Spinal cord (tissue), 10 donors: Measurements from ENCODE around the gene RETREG1. TPM values are rescaled to one million over a fixed set of nuclear protein-coding genes. Genes with fewer than 3 reads are reported as not detected.

Experiments used
- DNase-seq, 6 donors: peaks; one replicate each; pipeline versions ENCODE4 v3.0.0 to v3.0.0-alpha.2; 2013 to 2015; ENCODE audit warnings: low spot score in 6 of 6, low read depth in 4 of 6
- H3K27ac ChIP-seq: one replicate; pipeline ENCODE4 v1.5.1; 2013; ENCODE audit warnings: low read depth, low read length, control low read depth
- H3K27me3 ChIP-seq: one replicate; pipeline ENCODE4 v1.6.1; 2013; ENCODE audit warnings: low read length; ENCODE audit not compliant: control insufficient read depth, insufficient read depth
- H3K36me3 ChIP-seq: one replicate; pipeline ENCODE4 v1.6.1; 2013; ENCODE audit warnings: low read length; ENCODE audit not compliant: control insufficient read depth, insufficient read depth
- H3K4me1 ChIP-seq: one replicate; pipeline ENCODE4 v1.6.1; 2013; ENCODE audit warnings: low read length; ENCODE audit not compliant: control insufficient read depth, insufficient read depth
- H3K4me3 ChIP-seq: one replicate; pipeline ENCODE4 v1.5.1; 2013; ENCODE audit warnings: low read depth, low read length, control low read depth
- H3K9me3 ChIP-seq: one replicate; pipeline ENCODE4 v1.6.1; 2013; ENCODE audit warnings: low read length; ENCODE audit not compliant: control insufficient read depth, insufficient read depth
- WGBS: methylation state at CpG from one replicate; pipeline ENCODE4 v1.1.5; 2013; ENCODE audit warnings: missing lambda C conversion rate; ENCODE audit not compliant: insufficient coverage; 5-methylcytosine and 5-hydroxymethylcytosine counted together
- polyA plus RNA-seq, 2 donors: library from polyadenylated mRNA; unstranded; fragments of 120-200 nt; gene quantifications; one replicate each; pipeline ENCODE4 v1.2.1, GENCODE V29; 2013; ENCODE audit not compliant: insufficient read length in 2 of 2
- total RNA-seq, 2 donors: library from RNA; depleted of rRNA in 1 of 2; stranded (reverse); fragments of 120-200 nt in 1 of 2; fragments of >200 nt in 1 of 2; gene quantifications; one replicate each; pipeline versions ENCODE4 v1.2.3 to v1.2.4, GENCODE V29; 2013 to 2014
- donor health status: healthy.

The RETREG1 gene
- total and polyA plus RNA-seq, 4 donors: 42.0 to 120 (median 56.6) TPM

- Histone ChIP-seq H3K27me3 (no peaks in the 10 kb centered on the region), H3K36me3 (no peaks in the 10 kb centered on the region), H3K9me3 (no peaks in the 10 kb centered on the region), H3K27ac (peak overlapping the region; percentile 64), H3K4me1 (peaks cover 29% of the 10 kb centered on the region), H3K4me3 (no peak overlapping the region)
- 21% methylated on average over 9 of the region's 12 CpGs for WGBS
- DNase-seq: peak in 5 of 6 donors; percentile 74 to 92 (median 83)
These were observed 41.7 kb downstream of the RETREG1 start for GRCh38 chr5:16574789-16575721.

GRCh38 chr5:16573401-16573800, 43.4 kb downstream of the RETREG1 start:
- no peak for DNase-seq
- no peaks in the 10 kb centered on the region for H3K9me3 ChIP-seq
- H3K4me3 ChIP-seq: no peak overlapping the region
- 83% methylated on average over 1 of the region's 2 CpGs for WGBS
- no peak overlapping the region for H3K27ac ChIP-seq
- no peaks in the 10 kb centered on the region for H3K36me3 ChIP-seq
- peaks cover 26% of the 10 kb centered on the region for H3K4me1 ChIP-seq
- H3K27me3 ChIP-seq: no peaks in the 10 kb centered on the region

DNA sequence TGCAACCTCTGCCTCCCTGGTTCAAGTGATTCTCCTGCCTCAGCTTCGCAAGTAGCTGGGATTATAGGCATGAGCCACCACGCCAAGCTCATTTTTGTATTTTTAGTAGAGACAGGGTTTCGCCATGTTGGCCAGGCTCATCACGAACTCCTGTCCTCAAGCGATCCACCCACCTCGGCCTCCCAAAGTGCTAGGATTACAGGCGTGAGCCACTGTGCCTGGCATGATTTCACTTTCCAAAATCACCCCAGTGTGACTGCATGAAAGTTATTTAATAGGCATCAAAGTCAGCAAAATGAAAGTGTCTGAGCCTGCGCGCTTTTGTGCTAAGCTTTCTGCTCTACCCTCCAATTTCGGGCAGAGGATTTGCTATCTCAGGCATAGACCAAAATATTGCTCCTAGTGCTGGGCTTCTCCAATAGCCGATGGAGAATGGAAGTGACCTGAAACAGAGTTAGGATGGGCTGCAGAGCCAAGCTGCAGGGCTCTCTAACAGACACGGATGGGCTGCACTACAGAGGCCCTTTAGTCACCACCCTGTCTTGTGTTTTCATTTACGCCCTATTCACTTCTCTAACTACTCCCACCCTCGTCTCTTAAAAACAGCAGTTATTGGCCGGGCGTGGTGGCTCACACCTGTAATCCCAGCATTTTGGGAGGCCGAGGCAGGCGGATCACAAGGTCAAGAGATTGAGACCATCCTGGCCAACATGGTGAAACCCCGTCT, 44.3 kb downstream of the RETREG1 start:
- DNase-seq: no peak
- no peak overlapping the region for H3K4me3 ChIP-seq
- peaks cover under 1% of the 10 kb centered on the region for H3K36me3 ChIP-seq
- H3K4me1 ChIP-seq: peaks cover 27% of the 10 kb centered on the region
- H3K27ac ChIP-seq: no peak overlapping the region
- 96% methylated on average over 11 of the region's 19 CpGs for WGBS
- H3K27me3 ChIP-seq: no peaks in the 10 kb centered on the region
- H3K9me3 ChIP-seq: no peaks in the 10 kb centered on the region

GRCh38 chr5:16571016-16571415, 45.8 kb downstream of the RETREG1 start:
- Histone ChIP-seq H3K9me3 (no peaks in the 10 kb centered on the region), H3K4me1 (peaks cover 27% of the 10 kb centered on the region), H3K27ac (no peak overlapping the region), H3K27me3 (no peaks in the 10 kb centered on the region), H3K4me3 (no peak overlapping the region), H3K36me3 (peaks cover 3% of the 10 kb centered on the region)
- 66% methylated on average over 2 of the region's 4 CpGs for WGBS
- DNase-seq: peak in 2 of 6 donors; percentile 20 to 83

GRCh38 chr5:16570121-16570815, 46.5 kb downstream of the RETREG1 start:
- no peak for DNase-seq
- whole genome bisulfite sequencing: 80% methylated on average over 1 of the region's 3 CpGs
- peaks cover 24% of the 10 kb centered on the region for H3K4me1 ChIP-seq
- H3K36me3 ChIP-seq: peaks cover 3% of the 10 kb centered on the region
- no peaks in the 10 kb centered on the region for H3K27me3 ChIP-seq
- H3K4me3 ChIP-seq: no peak overlapping the region
- peak overlapping the region; percentile 62 for H3K27ac ChIP-seq
- H3K9me3 ChIP-seq: no peaks in the 10 kb centered on the region

GRCh38 chr5:16568875-16569580, 47.8 kb downstream of the RETREG1 start:
- Histone ChIP-seq H3K4me1 (peaks cover 18% of the 10 kb centered on the region), H3K9me3 (no peaks in the 10 kb centered on the region), H3K36me3 (peaks cover 3% of the 10 kb centered on the region), H3K4me3 (no peak overlapping the region), H3K27ac (peak overlapping the region; percentile 62), H3K27me3 (no peaks in the 10 kb centered on the region)
- 40% methylated on average over 14 of the region's 16 CpGs for WGBS
- DNase-seq: peak in 5 of 6 donors; percentile 64 to 93 (median 75)

DNA sequence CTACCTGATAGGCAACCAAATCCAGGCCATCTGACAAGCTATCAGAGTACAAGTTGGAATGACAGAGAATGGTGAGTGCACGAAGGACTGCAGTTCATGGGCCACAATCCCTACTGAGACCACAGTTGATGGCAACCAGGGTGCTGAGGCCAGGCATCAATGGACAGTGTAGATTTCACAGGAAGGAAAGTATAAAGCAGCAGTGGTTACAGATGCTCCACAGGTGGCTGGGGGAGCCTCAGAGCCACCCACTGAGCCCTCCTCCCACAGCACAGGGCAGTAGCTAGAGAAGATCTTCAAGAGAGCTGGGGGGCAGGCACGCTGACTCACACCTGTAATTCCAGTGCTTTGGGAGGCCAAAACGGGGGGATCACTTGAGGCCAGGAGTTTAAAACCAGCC, 49.4 kb downstream of the RETREG1 start:
- no peak for DNase-seq
- Histone ChIP-seq H3K27me3 (no peaks in the 10 kb centered on the region), H3K9me3 (no peaks in the 10 kb centered on the region), H3K36me3 (peaks cover 3% of the 10 kb centered on the region), H3K4me3 (no peak overlapping the region), H3K27ac (no peak overlapping the region), H3K4me1 (peaks cover 11% of the 10 kb centered on the region)
- WGBS: 89% methylated on average over 3 of the region's 3 CpGs

GRCh38 chr5:16565118-16565517, 51.7 kb downstream of the RETREG1 start:
- H3K4me1 ChIP-seq: peaks cover 11% of the 10 kb centered on the region
- H3K27me3 ChIP-seq: no peaks in the 10 kb centered on the region
- H3K36me3 ChIP-seq: peaks cover 3% of the 10 kb centered on the region
- no peak for DNase-seq
- 80% methylated on average over 1 of the region's 1 CpG for WGBS
- H3K27ac ChIP-seq: no peak overlapping the region
- no peak overlapping the region for H3K4me3 ChIP-seq
- H3K9me3 ChIP-seq: no peaks in the 10 kb centered on the region
